ENCODE measurements around the gene MRPL34.

DNA sequence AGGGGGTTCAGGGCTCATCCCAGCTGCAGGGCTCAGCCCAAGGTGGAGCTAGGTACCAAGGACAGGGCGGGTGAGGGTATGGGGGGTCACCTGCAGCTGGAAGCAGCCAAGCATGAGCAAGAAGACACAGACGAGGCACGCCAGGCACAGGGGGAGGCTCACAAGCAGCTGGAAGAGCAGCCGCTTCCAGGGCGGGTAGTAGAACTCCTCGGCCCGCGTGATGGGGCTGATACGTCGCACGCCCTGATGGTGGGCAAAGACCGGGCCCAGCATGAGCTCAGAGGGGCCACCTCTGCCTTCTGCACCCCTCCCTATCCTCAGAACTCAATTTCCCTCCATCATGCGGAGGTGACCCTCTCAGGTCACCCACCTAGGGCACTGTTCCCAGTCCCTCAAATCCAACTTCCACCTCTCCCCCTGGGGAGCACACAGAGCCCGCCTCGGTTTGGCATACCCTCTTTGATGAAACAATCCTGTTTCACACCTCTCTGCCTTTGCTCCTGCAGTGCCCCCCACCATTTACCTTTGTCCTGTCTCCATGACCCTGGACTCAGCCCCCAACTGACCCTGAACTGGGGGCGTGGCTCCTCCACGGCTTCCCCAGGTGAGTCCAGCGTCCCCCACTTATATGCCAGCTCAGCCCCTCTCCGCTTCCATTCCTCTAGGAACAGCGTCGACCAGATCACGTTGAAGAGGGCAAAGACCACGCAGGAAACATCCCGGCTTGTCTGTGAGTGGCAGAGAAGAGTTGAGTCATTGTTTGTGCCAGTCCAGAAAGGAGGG lies 24.8 kb downstream of the MRPL34 start:
- TF ChIP-seq, protein P1, sequence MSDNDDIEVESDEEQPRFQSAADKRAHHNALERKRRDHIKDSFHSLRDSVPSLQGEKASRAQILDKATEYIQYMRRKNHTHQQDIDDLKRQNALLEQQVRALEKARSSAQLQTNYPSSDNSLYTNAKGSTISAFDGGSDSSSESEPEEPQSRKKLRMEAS (IDR thresholded peaks at IDR 0.05), result no peak
- TF ChIP-seq, protein P2, sequence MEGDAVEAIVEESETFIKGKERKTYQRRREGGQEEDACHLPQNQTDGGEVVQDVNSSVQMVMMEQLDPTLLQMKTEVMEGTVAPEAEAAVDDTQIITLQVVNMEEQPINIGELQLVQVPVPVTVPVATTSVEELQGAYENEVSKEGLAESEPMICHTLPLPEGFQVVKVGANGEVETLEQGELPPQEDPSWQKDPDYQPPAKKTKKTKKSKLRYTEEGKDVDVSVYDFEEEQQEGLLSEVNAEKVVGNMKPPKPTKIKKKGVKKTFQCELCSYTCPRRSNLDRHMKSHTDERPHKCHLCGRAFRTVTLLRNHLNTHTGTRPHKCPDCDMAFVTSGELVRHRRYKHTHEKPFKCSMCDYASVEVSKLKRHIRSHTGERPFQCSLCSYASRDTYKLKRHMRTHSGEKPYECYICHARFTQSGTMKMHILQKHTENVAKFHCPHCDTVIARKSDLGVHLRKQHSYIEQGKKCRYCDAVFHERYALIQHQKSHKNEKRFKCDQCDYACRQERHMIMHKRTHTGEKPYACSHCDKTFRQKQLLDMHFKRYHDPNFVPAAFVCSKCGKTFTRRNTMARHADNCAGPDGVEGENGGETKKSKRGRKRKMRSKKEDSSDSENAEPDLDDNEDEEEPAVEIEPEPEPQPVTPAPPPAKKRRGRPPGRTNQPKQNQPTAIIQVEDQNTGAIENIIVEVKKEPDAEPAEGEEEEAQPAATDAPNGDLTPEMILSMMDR (IDR thresholded peaks at IDR 0.05; ENCODE audit: low read depth, low read length, missing input control), result no peak
- TF ChIP-seq JUND (IDR thresholded peaks at IDR 0.05) (no peak), GABPA (IDR thresholded peaks at IDR 0.05 in 1 of 2, conservative IDR thresholded peaks at IDR 0.05 in 1 of 2) (no peak), EGR1 (IDR thresholded peaks at IDR 0.05; ENCODE audit: low read depth in 2 of 2) (no peak), RXRA (IDR thresholded peaks at IDR 0.05) (no peak), HNF4G (IDR thresholded peaks at IDR 0.05) (no peak), YY1 (IDR thresholded peaks at IDR 0.05) (no peak), SP1 (IDR thresholded peaks at IDR 0.05) (no peak), NR2F2 (IDR thresholded peaks at IDR 0.05) (no peak)
- TF ChIP-seq, protein P3, sequence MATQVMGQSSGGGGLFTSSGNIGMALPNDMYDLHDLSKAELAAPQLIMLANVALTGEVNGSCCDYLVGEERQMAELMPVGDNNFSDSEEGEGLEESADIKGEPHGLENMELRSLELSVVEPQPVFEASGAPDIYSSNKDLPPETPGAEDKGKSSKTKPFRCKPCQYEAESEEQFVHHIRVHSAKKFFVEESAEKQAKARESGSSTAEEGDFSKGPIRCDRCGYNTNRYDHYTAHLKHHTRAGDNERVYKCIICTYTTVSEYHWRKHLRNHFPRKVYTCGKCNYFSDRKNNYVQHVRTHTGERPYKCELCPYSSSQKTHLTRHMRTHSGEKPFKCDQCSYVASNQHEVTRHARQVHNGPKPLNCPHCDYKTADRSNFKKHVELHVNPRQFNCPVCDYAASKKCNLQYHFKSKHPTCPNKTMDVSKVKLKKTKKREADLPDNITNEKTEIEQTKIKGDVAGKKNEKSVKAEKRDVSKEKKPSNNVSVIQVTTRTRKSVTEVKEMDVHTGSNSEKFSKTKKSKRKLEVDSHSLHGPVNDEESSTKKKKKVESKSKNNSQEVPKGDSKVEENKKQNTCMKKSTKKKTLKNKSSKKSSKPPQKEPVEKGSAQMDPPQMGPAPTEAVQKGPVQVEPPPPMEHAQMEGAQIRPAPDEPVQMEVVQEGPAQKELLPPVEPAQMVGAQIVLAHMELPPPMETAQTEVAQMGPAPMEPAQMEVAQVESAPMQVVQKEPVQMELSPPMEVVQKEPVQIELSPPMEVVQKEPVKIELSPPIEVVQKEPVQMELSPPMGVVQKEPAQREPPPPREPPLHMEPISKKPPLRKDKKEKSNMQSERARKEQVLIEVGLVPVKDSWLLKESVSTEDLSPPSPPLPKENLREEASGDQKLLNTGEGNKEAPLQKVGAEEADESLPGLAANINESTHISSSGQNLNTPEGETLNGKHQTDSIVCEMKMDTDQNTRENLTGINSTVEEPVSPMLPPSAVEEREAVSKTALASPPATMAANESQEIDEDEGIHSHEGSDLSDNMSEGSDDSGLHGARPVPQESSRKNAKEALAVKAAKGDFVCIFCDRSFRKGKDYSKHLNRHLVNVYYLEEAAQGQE (IDR thresholded peaks at IDR 0.05), result no peak
- TF ChIP-seq, protein P4, sequence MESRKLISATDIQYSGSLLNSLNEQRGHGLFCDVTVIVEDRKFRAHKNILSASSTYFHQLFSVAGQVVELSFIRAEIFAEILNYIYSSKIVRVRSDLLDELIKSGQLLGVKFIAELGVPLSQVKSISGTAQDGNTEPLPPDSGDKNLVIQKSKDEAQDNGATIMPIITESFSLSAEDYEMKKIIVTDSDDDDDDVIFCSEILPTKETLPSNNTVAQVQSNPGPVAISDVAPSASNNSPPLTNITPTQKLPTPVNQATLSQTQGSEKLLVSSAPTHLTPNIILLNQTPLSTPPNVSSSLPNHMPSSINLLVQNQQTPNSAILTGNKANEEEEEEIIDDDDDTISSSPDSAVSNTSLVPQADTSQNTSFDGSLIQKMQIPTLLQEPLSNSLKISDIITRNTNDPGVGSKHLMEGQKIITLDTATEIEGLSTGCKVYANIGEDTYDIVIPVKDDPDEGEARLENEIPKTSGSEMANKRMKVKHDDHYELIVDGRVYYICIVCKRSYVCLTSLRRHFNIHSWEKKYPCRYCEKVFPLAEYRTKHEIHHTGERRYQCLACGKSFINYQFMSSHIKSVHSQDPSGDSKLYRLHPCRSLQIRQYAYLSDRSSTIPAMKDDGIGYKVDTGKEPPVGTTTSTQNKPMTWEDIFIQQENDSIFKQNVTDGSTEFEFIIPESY (IDR thresholded peaks at IDR 0.05), result no peak
